Middle frontal gyrus (tissue), 1 donor: Measurements from ENCODE around the gene ANKRD55.
"Not testable (repeated sequence)": the region's sequence is repeated elsewhere in the genome, so short reads cannot be mapped to it uniquely, and the experiment has no call there.

ENCODE experiments used
- DNase-seq: peaks from one replicate; pipeline ENCODE4 v3.0.0-alpha.2; 2015; ENCODE audit warnings: low spot score; ENCODE audit errors: extremely low spot score

Gene ANKRD55

GRCh38 chr5:56146674-56147073 lies 86.5 kb downstream of the ANKRD55 start:
- DNase-seq: no peak

- DNase-seq: no peak
Observed at GRCh38 chr5:56145511-56145910, 87.6 kb downstream of the ANKRD55 start.

GRCh38 chr5:56145106-56145505 lies 88.0 kb downstream of the ANKRD55 start:
- no peak for DNase-seq

- no peak for DNase-seq
Observed at GRCh38 chr5:56144211-56144610, 88.9 kb downstream of the ANKRD55 start.

- DNase-seq: no peak
Observed at GRCh38 chr5:56143373-56143714, 89.8 kb downstream of the ANKRD55 start.

GRCh38 chr5:56142614-56143372 lies 90.3 kb downstream of the ANKRD55 start:
- DNase-seq: no peak

- DNase-seq: no peak
Observed at GRCh38 chr5:56142233-56142613, 90.9 kb downstream of the ANKRD55 start.

- DNase-seq: no peak
Observed at GRCh38 chr5:56140073-56140472, 93.1 kb downstream of the ANKRD55 start.

GRCh38 chr5:56130664-56131063 lies 102.5 kb downstream of the ANKRD55 start:
- no peak for DNase-seq

- no peak for DNase-seq
Observed at GRCh38 chr5:56129288-56129687, 103.8 kb downstream of the ANKRD55 start.

GRCh38 chr5:56128113-56128512 lies 105.0 kb downstream of the ANKRD55 start:
- no peak for DNase-seq

GRCh38 chr5:56126487-56127179 lies 106.5 kb downstream of the ANKRD55 start:
- no peak for DNase-seq

- DNase-seq: no peak
Observed at GRCh38 chr5:56123531-56124243, 109.4 kb downstream of the ANKRD55 start.

- not testable (repeated sequence) for DNase-seq
Observed at GRCh38 chr5:56122360-56122985, 110.7 kb downstream of the ANKRD55 start.

- no peak for DNase-seq
Observed at GRCh38 chr5:56119050-56119449, 114.1 kb downstream of the ANKRD55 start.

- no peak for DNase-seq
Observed at GRCh38 chr5:56116599-56117141, 116.5 kb downstream of the ANKRD55 start.

GRCh38 chr5:56115589-56115988 lies 117.5 kb downstream of the ANKRD55 start:
- DNase-seq: no peak

GRCh38 chr5:56112526-56113121 lies 120.5 kb downstream of the ANKRD55 start:
- DNase-seq: no peak

- DNase-seq: no peak
Observed at GRCh38 chr5:56111404-56111781, 121.7 kb downstream of the ANKRD55 start.

- DNase-seq: no peak
Observed at GRCh38 chr5:56110646-56111403, 122.3 kb downstream of the ANKRD55 start.

GRCh38 chr5:56108246-56108645 lies 124.9 kb downstream of the ANKRD55 start:
- no peak for DNase-seq
